ENCODE measurements around the gene SGCD.

Gene SGCD

DNA sequence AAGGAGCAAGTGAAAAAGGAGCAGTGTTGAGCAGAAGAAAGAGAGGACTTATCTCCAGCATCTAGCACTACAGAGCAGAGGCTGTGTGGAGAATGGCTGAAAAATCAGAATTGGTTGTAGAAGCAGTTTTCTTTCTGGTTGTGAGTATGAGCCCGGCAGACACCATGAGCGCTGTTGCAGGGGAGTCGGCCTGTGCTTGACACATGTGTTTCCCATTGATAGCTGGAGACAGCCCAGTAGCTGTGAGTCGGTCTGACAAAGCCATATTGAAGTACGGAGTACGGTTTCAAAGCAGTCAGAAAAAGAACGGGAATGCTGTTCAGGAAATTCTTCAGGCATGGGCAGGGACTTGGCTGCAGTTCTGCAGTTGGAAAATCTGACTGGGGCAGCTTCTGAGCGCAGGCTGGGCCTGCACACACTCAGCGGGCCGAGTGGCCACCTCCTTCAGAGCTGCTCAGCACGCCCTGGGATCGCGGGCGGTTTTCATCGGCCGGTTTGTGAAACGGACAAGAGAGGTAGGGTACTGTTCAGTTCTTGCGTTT is at the start of gene SGCD:
TSS of gene SGCD (plus strand) at position 447 of the 542 bp plus-strand sequence.
- no peak for DNase-seq

DNA sequence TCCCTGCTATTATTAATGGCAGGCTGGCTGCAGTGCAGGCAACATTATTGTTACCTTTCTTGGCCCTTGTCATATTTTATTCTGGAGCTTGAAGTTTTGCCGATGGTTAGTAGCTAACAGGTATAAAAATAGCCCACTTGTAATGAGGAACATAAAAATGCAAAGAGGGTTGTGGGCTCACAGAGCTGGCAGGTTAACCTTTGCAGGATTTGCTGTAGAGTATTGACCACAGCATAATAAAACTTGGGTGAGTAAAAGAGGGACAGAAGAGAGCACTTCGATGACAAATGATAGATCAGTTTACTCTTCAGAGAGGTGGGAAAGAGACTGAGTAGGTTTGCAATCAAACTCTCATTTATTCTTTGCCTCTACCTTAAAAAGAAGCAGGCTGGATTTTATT is 49.7 kb upstream of the SGCD start:
- no peak for DNase-seq

DNA sequence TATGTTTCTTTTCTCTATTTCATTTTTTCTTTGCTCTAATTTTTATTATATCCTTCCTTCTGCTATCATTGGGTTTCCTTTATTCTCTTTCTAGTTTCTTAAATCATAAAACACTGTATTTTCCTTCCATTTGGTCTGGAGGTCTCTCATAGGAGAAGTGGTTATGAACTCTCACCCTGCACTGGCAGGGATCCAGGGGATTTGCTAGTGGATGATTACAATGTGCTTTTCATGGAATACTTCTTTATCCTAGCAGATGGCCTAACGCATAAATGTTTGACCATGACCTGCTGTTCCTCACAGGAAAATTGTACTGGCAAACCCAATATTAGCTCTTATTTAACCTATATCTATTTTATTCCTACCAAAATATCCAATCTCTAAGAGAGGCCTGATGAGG is 31.5 kb upstream of the SGCD start:
- no peak for DNase-seq

DNA sequence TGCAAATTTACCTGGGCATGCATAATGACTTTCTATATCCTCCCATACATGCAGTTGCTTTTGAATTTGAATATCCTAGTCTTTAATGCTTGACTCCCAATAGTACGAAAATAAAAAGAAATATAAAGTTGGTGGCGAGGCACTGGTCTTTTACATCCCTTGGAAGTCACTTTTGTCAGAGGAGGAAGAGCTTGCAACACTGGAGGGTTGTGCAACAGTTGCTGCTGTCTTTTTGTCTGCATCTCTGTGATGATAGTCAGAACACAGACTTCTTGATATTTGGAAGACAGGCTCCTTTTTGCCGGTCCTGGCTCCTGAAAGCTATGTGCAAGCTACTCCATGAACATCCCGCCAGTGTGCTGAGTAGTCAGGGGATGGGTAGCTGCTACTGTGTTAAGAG is 16.8 kb upstream of the SGCD start:
- no peak for DNase-seq

DNA sequence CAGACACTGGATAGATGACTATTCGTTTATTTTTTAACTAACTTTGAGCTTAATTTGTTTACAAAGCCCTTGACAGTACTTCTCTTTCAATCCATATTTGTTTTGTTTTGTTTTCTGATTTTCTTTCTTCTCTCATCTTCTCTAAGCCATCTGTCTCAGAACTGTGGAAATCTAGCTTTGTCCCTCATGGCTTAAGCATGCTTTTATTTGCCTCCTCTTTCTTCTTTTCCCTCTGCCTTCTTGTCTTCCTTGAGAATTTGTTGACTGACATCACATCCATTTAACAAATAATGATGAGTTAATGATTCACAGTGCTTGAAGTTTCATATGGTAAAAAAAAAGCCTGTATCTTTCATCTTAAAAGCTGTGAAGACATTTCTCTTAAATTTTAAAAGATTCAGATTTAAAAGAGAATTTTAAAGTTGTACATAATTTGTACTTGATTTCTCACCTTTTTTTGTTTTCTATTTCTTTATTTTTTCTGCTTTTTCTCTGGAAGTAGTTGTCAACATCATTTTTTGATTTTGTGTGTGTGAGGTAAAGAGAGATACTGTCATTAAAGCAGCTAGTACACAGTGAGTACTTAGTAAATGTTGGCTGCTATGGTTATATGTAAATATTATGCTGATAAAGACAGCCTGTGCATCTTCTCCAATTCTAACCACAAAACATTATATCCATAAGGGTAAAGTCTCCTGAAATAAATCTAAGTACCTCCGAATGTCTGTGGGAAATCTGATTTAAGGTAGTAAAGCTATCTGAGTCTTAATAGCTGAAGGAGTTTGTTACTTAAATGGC is 13.9 kb upstream of the SGCD start:
- DNase-seq = no peak

DNA sequence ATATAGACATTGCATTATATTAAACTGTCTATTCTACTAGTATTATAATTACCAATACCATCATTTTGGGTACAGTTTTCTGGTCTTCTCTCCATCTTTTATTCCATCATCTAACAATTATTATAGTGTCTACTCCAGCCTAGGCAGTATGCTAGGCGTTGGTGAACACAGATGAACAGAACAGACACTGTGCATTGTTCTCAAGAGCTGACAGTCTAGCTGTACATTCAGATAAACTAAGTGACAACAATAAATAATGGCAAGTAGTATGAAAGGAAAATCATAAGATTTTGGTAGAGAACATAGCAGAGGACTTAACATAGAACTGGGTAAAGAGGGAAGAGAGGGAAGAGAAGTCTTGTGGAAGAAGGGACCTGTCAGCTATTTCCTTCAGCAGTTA is 12.5 kb upstream of the SGCD start:
- no peak for DNase-seq

DNA sequence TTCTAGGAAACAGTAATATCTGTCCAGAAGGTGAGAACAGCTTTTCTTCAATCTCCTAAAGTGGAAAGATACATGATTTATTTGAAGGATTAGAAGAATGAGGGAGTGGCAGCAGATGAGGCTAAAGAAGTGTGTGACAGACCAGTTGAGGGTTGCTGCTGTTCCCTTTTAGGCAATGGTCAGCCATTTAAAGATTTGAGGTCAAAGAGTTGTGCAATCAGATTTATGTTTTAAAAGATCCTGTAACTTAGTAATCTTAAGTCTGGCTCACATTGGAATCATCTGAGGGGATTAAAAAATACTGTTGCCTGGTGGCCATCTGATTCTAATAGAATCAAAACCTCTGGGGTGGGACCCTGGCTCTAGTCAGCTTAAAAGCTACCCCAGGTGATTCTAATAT is 4.3 kb upstream of the SGCD start:
- DNase-seq = no peak

DNA sequence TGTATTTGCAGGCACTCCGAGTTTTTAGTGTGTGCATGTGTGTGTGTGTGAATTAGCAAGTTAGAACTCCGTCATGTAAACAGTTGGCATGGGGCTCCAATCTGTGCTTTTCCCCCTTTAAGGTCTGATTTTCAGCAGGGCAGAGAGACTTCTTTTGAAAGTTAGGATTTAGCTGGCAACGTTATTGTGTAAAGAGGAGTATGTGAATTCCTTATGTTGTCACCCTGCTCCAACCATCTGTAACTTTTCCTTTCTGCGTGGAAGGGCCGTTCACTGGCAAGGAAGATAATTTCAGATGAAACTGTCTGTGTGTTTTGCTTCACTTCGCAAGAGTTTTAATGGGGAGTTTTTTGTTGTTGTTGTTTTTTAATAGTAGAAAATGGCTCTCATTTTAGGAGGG is 332 bp downstream of the SGCD start:
- no peak for DNase-seq

DNA sequence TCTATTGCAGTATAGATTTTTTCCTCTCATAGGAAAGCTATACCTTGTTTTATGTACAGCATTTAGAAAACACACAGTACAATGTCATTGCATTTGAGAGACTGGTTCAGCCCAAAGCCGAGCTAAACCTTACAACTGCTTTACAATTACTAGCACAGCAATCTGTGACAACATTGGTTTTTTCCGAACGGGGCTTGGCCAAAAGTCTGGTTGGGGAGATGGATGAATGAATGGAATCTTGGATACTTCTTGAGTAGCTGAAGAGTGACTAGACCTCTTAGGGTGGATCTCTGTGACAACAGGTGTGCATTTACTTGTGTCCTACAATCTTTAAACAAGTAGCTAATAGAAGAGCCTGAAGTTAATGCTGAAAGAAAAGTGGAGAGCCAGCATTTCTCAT is 1.2 kb downstream of the SGCD start:
- DNase-seq = no peak

DNA sequence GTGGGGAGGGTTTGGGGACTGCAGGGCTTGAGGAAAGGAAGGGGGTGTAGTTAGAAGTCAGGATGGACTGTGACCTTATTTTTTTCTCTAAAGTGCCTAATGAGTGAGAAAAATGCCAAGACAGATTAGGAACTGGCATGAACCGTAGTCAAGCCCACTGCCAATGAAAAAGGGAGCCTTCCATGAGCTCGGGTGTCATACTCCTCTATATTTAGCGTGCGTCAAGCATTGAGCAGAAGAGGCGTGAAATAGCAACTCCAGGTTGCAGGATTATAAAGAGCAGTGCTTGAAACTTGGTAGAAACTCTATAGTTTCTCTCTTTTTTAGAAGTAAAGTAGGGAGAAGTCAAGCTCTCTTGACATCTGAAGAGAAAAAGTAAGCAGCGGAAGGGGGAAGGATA is 1.8 kb downstream of the SGCD start:
- no peak for DNase-seq

DNA sequence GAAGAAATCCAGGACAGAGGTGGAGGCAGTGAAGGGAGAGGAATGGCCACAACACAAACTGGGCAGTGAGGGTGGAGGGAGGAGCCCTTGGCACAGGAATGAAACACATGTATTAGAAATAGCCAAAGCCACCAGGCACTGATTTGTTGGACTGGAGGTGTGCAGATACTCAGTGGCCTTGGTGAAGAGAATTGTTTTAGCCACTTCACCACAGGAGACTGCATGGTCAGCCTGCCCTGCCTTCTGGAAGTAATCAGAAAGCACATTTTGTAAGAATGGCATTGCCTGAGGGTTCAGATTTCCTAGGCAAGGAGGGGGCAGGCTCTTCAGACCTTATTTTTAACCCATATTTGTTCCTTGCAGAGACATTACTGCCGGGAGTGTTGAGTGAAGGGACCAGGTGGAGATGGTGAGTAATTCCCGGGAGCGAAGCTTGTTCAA is 2.2 kb downstream of the SGCD start:
- DNase-seq = no peak

DNA sequence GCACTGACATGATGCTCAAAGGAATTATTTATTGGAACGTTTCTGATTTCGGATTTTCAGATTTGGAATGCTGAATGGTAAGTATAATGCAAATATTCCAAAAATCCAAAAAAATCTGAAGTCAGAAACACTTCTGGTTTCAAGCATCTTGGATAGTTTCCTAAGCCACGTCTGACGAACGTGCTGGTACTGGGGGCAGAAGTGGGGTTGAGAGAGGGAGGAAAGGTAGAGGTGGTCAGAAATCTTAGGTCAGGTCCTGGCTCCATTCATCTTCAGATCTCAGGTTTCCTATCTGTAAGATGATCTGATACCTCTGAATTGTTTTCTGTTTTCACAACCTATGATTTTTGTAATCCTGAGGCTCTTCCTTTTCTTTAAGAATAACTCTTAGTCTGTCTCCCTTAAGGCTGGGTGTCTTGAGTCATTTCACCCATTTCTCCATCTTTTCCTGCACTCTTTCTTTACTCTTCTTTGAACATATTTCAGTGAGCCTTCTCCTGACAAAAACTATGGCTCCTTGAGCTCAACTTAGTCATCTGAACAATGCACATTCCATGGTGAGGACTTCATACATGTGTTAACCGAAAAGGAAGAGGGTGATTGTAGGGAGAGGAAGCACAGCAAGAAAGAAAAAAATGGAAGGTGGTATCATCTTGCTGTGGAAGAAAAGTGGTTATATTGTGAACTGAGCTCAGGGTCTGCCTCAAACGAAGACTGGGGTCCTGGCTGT is 3.3 kb downstream of the SGCD start:
- no peak for DNase-seq

DNA sequence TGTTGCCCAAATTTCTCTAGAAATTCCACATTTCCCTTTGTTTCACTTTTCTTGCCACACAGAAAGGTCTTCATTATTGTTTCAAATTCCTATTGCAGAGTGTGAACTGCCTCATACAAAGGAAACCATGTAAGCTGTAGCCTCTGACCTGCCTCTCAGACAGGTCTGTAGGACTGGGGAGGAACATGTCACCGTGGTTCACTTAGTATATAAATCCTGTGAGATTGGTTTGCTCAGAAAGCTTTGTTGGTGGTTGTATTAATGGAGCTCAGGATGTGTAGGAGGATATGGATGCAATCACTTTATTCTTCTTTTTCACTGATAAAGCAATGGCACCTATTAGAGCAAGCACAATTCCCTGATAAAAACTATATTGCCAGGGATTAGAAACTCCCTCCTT is 4.2 kb downstream of the SGCD start:
- DNase-seq = no peak

DNA sequence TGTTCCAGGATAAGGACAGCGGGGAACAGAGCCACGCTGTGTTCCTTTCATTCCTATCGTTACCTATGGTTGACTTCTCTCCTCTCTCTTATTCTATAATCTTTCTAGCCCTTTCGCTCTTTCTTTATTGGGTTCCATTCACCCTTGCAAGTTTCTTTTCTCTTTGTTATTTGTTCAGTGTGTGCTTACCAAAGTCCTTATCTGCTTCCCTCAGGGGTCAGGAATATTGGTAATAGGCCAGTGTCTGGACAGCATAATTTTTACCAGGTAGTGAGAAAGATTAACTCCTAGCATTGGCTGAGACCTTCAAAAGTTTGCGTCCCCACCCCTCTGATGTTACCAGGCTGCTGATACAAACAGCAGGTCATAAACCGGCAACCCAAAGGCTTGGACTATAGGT is 4.9 kb downstream of the SGCD start:
- no peak for DNase-seq

DNA sequence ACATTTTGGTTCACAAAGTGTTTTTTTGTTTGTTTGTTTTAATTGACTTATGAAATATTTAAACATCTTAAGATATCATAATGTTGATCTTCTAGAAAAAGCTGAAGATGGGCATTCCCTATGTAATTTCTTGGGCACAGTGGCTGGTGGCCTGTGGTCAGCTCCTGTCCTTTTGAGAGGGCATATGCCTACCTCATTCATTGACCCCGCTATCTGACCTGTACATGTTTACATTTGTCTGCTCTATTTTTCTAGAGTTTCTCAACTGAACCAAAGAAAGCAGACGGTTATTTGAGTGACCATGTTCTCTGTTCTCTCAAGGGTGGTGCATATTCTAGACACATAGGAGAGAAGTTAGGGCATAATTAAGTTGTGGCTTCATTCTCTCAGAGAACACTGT is 5.3 kb downstream of the SGCD start:
- DNase-seq = no peak

DNA sequence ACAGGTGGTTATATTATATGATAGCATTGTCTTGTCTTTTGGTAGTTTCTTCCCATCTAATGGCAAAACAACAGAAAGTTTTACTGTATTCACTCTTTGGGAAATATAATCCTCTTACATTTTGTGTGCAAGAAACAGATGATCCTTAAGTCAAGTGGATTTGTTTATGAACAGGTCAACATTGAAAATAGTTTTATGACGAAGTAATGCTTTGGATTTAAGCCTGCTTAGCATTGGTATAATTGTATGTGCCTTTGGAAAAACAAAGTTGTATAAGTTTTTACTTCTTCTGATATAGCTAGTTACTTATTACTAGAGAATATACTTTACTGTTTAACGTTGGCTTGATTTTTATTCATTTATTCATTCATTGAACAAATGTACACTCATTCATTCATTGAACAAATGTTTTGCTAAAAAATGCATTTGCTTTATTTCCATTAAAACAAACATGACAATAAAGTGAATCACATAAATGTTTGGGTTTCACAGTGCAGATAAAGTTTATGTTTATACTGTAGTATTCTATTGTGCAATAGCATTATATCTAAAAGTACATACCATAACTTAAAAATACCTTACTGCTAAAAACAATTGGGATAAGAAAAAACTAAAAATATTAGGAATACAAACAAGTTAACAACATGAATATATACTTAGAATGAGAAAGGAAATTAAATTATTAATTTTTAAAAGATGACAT is 12.3 kb downstream of the SGCD start:
- DNase-seq = no peak

DNA sequence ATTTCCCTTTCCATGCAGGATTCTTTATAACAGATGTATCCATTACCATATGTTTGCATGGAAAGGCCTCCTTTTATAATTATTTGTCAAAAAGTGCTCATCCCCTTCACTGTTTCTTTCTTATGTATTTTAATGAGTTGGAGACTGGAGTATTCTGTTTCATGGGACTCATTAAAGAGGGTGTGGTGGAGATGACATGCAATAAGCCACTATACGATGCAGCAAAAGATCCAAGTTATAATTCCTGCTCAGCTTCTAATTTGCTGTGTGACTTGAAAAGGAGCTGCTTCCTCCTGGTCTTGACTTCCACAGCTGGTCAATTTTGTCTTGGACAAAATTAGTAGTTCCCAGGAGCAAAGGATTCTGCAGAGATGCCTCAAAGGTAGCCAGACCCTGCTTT is 13.9 kb downstream of the SGCD start:
- DNase-seq = no peak

DNA sequence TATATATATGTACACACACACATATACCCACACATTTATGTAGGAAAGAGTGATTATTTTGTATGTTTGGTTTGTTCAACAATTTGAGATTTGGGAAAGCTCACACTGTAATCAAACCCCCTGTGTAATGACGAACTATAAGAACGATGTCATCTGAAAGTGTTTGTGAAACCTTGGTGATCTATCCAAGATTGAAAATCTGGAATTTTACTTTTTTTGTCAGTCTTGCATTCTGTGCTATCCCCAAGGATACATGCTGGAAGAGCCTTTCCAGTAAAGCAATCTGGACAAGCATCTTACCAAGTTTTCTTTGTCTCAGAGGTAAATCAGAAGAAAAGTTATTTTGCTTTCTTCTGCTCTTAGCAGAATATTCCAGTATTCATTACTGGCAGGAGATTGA is 23.3 kb downstream of the SGCD start:
- DNase-seq = no peak

DNA sequence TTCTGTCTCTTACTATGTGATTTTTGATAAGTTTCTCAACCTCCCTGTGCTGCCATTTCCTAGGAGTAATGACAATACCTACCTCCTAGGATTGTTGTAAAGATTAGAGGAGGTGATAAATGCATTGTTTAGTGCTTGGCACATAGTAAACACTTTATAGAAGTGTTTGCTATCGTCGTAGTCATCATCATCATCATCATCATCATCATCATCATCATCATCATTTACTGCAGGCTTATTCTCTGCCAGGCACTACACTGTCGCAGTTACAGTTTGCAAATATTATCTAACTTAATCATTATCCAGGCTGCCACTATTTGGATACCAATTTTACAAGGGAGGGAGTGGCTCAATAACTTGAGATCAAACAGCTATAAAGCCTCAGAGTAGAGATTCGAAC is 24.5 kb downstream of the SGCD start:
- DNase-seq = no peak

DNA sequence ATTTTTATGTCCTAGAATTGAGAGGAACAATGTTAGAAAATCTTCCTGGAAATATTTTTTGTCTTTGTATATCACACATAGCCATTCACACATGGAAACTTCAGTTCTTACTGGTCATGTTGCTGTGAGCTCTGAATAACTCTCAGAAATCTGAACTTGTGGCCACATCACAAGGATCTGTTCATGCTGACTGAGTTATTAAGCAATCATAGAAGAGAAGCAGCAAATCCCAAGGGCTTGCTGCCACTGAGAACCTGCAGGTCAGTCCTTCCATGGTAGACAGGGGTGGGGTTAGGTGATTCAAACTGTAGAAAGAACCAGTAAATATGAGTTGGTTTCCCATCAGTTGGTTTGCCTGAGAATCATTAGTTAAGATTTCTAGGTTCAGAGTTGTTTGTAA is 27.6 kb downstream of the SGCD start:
- no peak for DNase-seq

DNA sequence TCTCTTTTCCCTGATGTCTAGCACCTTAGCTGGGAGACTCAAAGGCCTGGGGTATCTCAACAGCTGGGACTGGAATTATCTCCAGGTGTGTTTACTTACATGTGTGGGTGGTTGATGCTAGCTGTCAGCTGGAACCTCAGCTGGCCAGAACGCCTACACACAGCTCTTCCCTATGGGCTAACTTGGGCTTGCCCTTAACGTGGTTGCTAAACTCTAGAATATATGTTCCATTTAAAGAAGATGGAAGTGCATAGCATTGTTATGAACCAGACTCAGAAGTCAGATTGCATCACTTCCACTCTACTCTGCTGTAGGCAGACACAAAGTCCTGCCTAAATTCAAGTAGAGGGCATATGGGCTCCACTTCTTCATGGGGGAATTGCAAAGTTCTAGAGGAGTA is 29.3 kb downstream of the SGCD start:
- no peak for DNase-seq

DNA sequence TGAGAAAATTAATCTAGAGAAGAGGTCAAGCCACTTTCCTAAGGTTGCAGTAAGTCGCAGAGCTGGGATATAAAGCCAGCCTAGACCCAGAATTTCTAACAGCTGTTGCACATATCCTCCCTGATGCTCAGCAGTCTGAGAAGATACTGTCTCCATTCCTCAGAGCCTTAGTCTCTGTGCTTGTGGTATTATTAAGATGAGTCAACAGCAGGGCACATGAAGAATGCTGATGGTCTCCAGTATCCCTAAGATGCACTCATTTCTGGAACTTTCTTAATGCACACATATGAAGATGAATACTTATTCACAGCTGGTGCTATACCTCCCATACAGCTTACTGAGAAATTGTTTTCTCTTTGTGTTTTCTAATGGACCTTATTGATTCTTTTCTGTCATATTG is 32.5 kb downstream of the SGCD start:
- no peak for DNase-seq

DNA sequence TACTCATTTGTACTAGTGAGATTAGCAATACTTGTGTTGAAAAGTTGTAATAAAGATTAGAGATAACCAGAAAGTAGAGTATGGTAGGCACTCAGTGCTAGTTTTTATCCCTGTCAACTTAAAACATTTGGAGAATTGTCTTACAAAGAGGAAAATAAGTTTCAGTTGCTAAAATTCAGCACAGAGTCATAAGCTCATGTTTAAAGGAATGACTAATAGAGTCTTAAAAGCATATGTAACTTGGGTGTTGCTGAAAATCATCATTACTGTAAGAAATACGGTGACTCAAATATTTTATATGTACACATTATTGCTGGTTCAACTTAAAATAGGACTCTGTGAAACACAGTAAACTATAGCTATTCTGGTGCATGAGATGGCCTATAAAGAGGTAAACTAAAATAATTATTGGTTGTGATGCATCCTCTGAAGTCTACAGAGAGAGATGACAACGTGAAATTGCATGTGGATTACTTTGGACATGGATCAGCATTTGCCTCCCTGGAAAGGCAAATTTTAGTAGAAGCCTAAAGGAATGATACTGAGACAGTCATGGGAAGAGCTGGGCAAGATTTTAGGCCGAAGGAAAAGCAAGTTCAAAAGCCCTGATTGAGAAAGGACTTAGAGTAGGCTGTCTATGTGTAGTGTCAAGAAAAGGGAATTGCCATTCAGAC is 34.6 kb downstream of the SGCD start:
- DNase-seq = no peak
